ENCODE measurements around the gene CLIC4. TPM values are rescaled to one million over a fixed set of nuclear protein-coding genes. Genes with fewer than 3 reads are reported as not detected.

The CLIC4 gene
- total and polyA plus RNA-seq, 10 of the 15 experiments (the other 5 are each of a cell fraction or from before 2014, with no cell fraction given): 20.4 to 107 (median 69.6) TPM

GRCh38 chr1:24875257-24875656 lies 130.0 kb downstream of the CLIC4 start (continued):
- TF ChIP-seq TCF12 (IDR thresholded peaks at IDR 0.05; ENCODE audit: low read depth, low read length): no peak
- TF ChIP-seq POLR2AphosphoS5 (IDR thresholded peaks at IDR 0.05; ENCODE audit: low read length): no peak
- TF ChIP-seq EGR1 (IDR thresholded peaks at IDR 0.05; ENCODE audit: borderline replicate concordance in 1 of 2, low read depth in 2 of 2, low read length in 2 of 2): no peak

- ChIA-PET POLR2A (interaction anchor here (0.6 kb wide), 1 partner anchor 25 kb away, joined by 5 read pairs; no protein-coding TSS in a partner anchor), CTCF (interaction anchor here (1.8 kb wide), 1 partner anchor 22 kb away, joined by 3 read pairs; no protein-coding TSS in a partner anchor), RAD21 (ENCODE audit: unreplicated experiment) (no interaction called here), SMC1A (ENCODE audit: uncharacterized antibody, unreplicated experiment) (interaction anchor here (0.7 to 1.0 kb wide), 2 partner anchors 10 to 17 kb away, joined by 3 to 4 read pairs; no protein-coding TSS in a partner anchor)
- no peak for ATAC-seq
- Histone ChIP-seq H3K4me1 (ENCODE audit: control insufficient read depth, insufficient read depth, low read length) (peaks cover under 1% of the 10 kb centered on the region; the same call in 1 of the 2 replicates), H3K9ac (ENCODE audit: control insufficient read depth, insufficient read depth, low read length) (no peak overlapping the region), H3K27ac (ENCODE audit: control insufficient read depth, insufficient read depth) (no peak overlapping the region), H2AFZ (ENCODE audit: control insufficient read depth, low read depth, low read length) (no peak overlapping the region), H4K20me1 (ENCODE audit: control insufficient read depth, insufficient read depth) (no peaks in the 10 kb centered on the region), H3K27me3 (replicated peaks in 1 of 2; ENCODE audit: control insufficient read depth in 2 of 2, insufficient read depth in 2 of 2, low read length in 1 of 2) (no peaks in the 10 kb centered on the region; a peak in 2 of 4 replicates), H3K36me3 (ENCODE audit: control insufficient read depth in 2 of 2, insufficient read depth in 2 of 2, low read length in 1 of 2) (no peaks in the 10 kb centered on the region), H3K4me2 (ENCODE audit: control insufficient read depth, insufficient read depth) (no peak overlapping the region), H3K9me3 (replicated peaks; ENCODE audit: control insufficient read depth, insufficient read depth, low read length) (peaks cover 2% of the 10 kb centered on the region; the same call in 2 of the 3 replicates), H3K79me2 (ENCODE audit: control insufficient read depth, insufficient read depth, low read length) (no peaks in the 10 kb centered on the region), H3K4me3 (no peak overlapping the region)
- no peak for DNase-seq (ENCODE audit: low read depth, low spot score)
- intact Hi-C loops (cut with micrococcal nuclease; ENCODE audit: unreplicated experiment) (no loop called here), in situ Hi-C loops (cut with MboI) (no loop called here)
- WGBS (ENCODE audit: insufficient coverage, insufficient replicate concordance, low lambda C conversion rate, missing lambda C conversion rate): 72% methylated on average over 3 of the region's 8 CpGs
- TF ChIP-seq SMAD5 (IDR thresholded peaks at IDR 0.05; ENCODE audit: low read depth) (no peak), NR2C2 (IDR thresholded peaks at IDR 0.05; ENCODE audit: borderline replicate concordance, control insufficient read depth, insufficient read length, low read depth) (no peak), MTA2 (IDR thresholded peaks at IDR 0.05; ENCODE audit: low read depth) (no peak), IRF3 (IDR thresholded peaks at IDR 0.05) (no peak), BHLHE40 (IDR thresholded peaks at IDR 0.05; ENCODE audit: borderline replicate concordance in 1 of 2, low read depth in 2 of 2, low read length in 1 of 2) (no peak)
- FAIRE-seq: no peak
- no TSS peak for BruUV-seq (replicated peaks)
These were observed 130.8 kb downstream of the CLIC4 start for GRCh38 chr1:24875991-24876506.
